ENCODE results near the gene SECISBP2L.

The SECISBP2L gene

GRCh38 chr15:49055630-49056029 lies 9.4 kb upstream of the SECISBP2L start:
- DNase-seq = no peak

GRCh38 chr15:49052662-49053061 lies 6.4 kb upstream of the SECISBP2L start:
- no peak for DNase-seq

GRCh38 chr15:49047456-49047855 lies 1.2 kb upstream of the SECISBP2L start:
- DNase-seq = no peak

- DNase-seq = peak; percentile 21 to 53 (median 42)
Observed at GRCh38 chr15:49045751-49046219, 461 bp downstream of the SECISBP2L start.

GRCh38 chr15:49044766-49045606 lies 1.3 kb downstream of the SECISBP2L start:
- DNase-seq = peak in 1 of 4 experiments; percentile 17

- DNase-seq = no peak
Observed at GRCh38 chr15:49044002-49044401, 2.2 kb downstream of the SECISBP2L start.

GRCh38 chr15:49042165-49042564 lies 4.1 kb downstream of the SECISBP2L start:
- DNase-seq = no peak

- DNase-seq = no peak
Observed at GRCh38 chr15:49041426-49041825, 4.8 kb downstream of the SECISBP2L start.

- no peak for DNase-seq
Observed at GRCh38 chr15:49040151-49040550, 6.1 kb downstream of the SECISBP2L start.

GRCh38 chr15:49038382-49038781 lies 7.9 kb downstream of the SECISBP2L start:
- DNase-seq = no peak

- DNase-seq = no peak
Observed at GRCh38 chr15:49037546-49037940, 8.7 kb downstream of the SECISBP2L start.

- DNase-seq = no peak
Observed at GRCh38 chr15:49036650-49037545, 9.3 kb downstream of the SECISBP2L start.

GRCh38 chr15:49035825-49036224 lies 10.4 kb downstream of the SECISBP2L start:
- no peak for DNase-seq

GRCh38 chr15:49032601-49033145 lies 13.6 kb downstream of the SECISBP2L start:
- DNase-seq = no peak

GRCh38 chr15:49031804-49032203 lies 14.4 kb downstream of the SECISBP2L start:
- no peak for DNase-seq

- DNase-seq = no peak
Observed at GRCh38 chr15:49026700-49027099, 19.5 kb downstream of the SECISBP2L start.

- DNase-seq = no peak
Observed at GRCh38 chr15:49024840-49025239, 21.4 kb downstream of the SECISBP2L start.

- no peak for DNase-seq
Observed at GRCh38 chr15:49023354-49023753, 22.9 kb downstream of the SECISBP2L start.

GRCh38 chr15:49015896-49016295 lies 30.4 kb downstream of the SECISBP2L start:
- no peak for DNase-seq

- no peak for DNase-seq
Observed at GRCh38 chr15:48999314-48999713, 46.9 kb downstream of the SECISBP2L start.

GRCh38 chr15:48996276-48996675 lies 50.0 kb downstream of the SECISBP2L start:
- no peak for DNase-seq

- no peak for DNase-seq
Observed at GRCh38 chr15:48993380-48993779, 52.9 kb downstream of the SECISBP2L start.

GRCh38 chr15:48992545-48992944 lies 53.7 kb downstream of the SECISBP2L start:
- peak; percentile 4 to 50 (median 37) for DNase-seq
